Activated CD8-positive, alpha-beta memory T cell treated with anti-CD3 and anti-CD28 coated beads for 1 hour (primary cell): ENCODE measurements around the gene RBL1.
A peak's percentile ranks its signal among the peaks of the same experiment; 100 is the strongest.
"Not testable (repeated sequence)": the region's sequence is repeated elsewhere in the genome, so short reads cannot be mapped to it uniquely, and the experiment has no call there.

Experiments
- DNase-seq, 2 donors: peaks; one replicate each; pipeline ENCODE4 v3.0.0-alpha.2; 2020; ENCODE audit warnings: low read depth in 1 of 2; ENCODE audit errors: extremely low read depth in 1 of 2

RBL1 gene

GRCh38 chr20:36998652-36999051, 97.1 kb downstream of the RBL1 start:
- DNase-seq, result no peak

DNA sequence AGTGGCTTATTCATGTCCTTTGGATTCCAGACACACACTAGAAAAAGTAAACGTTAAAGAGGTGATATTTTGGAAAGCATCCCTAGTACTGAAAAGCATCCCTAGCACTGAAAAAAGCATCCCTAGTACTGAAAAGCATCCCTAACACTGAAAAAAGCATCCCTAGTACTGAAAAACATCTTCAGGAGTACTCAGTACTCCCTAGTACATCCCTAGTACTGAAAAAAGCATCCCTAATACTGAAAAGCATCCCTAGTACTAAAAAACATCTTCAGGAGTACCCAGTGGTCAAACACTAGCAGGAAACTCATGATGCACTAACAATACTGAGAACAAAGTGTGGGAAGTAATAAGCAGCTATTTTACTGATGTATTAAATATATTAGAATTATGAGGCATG, 98.7 kb downstream of the RBL1 start:
- DNase-seq, result no peak

DNA sequence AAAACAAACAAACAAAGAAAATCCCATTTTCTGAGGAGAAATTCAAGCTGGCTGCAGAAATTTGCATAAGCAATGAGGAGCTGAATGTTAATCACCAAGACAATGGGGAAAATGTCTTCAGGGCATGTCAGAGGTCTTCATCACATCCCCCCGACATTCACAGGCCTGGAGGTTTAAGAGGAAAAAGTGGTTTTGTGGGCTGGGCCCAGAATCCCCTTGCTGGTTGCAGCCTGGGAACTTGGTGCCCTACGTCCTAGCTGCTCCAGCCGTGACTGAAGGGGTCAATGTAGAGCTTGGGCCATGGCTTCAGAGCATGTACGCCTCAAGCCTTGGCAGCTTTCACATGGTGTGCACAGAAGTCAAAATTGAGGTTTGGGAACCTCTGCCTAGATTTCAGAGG, 101.6 kb downstream of the RBL1 start:
- not testable (repeated sequence) for DNase-seq

DNA sequence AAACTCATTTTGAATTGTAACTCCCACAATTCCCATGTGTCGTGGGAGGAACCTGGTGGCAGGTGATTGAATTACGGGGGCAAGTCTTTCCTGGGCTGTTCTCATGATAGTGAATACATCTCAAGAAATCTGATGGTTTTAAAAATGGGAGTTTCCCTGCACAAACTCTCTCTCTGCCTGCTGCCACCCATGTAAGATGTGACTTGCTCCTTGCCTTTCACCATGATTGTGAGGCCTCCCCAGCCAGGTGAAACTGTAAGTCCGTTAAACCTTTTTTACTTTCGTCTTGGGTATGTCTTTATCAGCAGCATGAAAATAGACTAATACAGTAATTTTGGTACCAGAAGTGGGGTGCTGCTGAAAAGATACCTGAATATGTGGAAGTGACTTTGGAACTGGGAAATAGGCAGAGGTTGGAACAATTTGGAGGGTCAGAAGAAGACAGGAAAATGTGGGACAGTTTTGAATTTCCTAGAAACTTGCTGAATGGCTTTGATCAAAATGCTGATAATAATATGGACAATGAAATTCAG, 102.9 kb downstream of the RBL1 start:
- DNase-seq, result no peak

- no peak for DNase-seq
Measured at GRCh38 chr20:36991703-36992102, 104.1 kb downstream of the RBL1 start.

DNA sequence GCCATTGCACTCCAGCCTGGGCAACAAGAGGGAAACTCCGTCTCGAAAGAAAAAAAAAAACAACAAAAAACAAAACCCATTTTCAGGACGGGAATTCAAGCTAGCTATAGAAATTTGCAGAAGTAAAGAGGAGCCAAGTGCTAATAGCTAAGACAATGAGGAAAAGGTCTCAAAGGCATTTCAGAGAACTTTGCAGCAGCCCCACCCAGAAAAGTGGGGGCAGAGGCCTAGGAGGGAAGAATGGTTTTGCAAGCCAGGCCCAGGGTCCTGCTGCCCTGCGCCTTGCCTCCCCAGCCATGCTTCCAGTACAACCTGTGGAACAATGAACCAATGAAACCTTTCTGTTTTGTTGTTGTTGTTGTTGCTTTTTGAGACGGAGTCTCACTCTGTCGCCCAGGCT, 106.0 kb downstream of the RBL1 start:
- no peak for DNase-seq

- DNase-seq, result no peak
Measured at GRCh38 chr20:36988494-36988966, 107.3 kb downstream of the RBL1 start.

DNA sequence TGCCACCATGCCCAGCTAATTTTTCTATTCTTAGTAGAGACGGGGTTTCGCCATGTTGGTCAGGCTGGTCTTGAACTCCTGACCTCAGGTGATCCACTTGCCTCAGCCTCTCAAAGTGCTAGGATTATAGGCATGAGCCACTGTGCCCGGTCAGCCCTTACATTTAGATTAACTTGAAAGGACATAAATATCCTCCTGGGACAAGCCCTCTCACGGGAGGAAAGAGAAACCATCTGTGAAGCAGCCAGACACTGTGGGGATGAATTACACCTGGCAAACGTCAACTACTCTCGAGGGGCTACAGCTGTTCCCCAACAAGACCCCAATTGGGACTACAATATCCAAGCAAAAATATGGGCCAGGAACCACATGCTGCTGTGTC, 111.5 kb downstream of the RBL1 start:
- no peak for DNase-seq

- peak in 1 of 2 donors; percentile 38 for DNase-seq
Measured at GRCh38 chr20:36975099-36975818, 120.5 kb downstream of the RBL1 start.

DNA sequence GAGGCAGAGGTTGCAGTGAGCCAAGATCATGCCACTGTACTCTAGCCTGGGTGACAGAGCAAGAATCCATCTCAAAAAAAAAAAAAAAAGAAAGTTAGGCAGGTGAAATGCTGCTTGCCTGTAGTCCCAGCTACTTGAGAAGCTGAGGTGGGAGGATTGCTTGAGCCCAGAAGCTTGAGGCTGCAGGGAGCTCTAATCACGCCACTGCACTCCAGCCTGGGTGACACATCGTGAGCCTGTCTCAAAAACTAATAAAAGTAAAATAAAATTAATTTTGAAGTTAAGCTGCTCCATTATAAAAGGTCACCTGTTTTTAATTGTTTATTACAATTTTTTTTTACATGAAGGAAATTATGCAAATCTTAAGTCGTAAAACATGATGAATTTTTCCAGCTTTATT, 121.1 kb downstream of the RBL1 start:
- no peak for DNase-seq

DNA sequence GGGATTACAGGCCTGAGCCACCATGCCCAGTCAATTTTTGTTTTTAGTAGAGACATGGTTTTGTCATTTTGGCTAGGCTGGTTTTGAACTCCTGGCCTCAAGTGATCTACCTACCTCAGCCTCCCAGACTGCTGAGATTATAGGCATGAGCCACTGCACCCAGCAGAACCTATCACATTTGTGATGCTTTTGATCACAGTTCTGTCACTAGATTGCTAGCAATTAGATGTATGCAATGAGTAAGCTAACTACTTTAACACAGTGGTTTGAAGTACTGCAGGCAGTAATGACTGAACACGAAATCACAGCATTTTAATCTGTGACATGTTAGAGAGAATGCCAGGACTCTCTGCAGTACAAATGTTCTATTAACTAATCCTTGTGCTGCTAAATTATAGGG, 124.7 kb downstream of the RBL1 start:
- DNase-seq, result no peak

DNA sequence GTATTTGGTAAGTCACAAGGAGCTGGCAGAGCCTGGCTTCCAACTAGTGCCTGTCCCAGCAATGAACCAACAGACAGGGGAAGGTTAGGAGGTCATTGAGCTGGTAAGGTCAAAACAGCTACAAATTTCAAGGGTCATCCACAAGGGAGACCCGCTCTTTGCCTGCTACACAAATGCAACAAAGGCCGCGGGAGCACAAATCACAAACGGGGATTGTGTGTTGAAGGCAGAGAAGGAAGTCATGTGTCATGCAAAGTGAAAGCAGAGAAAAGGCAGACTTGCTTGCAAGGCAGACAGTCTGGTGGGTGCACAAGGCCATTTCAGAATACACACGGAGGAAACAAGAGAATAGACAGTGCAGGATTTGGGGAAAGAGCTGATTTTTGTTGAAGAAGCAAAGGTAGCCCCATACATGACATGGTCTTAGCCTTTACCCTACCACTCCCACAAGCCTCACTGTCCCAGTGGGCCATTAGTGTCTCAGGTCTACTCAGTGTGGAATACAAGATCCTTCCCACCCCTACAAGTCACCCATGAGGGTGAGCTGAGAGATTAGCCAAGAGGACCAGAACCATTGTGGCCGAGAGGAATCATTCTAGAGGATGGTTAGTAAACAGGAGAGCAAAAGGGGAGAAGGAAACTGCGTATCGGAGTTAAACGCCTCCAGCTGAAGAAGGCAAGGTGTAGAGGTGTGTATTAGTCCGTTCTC, 126.2 kb downstream of the RBL1 start:
- no peak for DNase-seq

DNA sequence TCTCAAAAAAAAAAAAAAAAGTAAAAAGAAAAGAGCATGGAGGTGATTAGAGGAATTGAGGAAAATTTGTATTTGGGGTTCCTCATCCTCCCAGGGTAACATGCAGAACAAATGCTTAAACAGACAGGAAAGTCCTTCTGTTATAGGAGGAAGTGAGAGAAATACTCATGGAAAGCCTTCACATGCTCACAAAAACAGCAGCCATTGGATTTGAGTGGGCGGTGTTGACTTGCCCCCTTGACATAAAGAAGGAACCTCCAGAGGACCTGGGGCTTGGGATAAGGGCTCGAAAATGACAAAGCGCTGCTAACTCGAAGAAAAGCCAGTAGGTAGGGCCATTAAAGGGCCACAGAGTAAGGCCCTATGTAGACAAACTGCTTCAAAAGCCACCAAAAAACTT, 126.7 kb downstream of the RBL1 start:
- DNase-seq, result no peak

- no peak for DNase-seq
Measured at GRCh38 chr20:36967636-36968035, 128.2 kb downstream of the RBL1 start.

GRCh38 chr20:36966965-36967364, 128.8 kb downstream of the RBL1 start:
- not testable (repeated sequence) for DNase-seq

GRCh38 chr20:36962354-36962941, 133.3 kb downstream of the RBL1 start:
- not testable (repeated sequence) for DNase-seq

- no peak for DNase-seq
Measured at GRCh38 chr20:36959242-36959641, 136.6 kb downstream of the RBL1 start.

DNA sequence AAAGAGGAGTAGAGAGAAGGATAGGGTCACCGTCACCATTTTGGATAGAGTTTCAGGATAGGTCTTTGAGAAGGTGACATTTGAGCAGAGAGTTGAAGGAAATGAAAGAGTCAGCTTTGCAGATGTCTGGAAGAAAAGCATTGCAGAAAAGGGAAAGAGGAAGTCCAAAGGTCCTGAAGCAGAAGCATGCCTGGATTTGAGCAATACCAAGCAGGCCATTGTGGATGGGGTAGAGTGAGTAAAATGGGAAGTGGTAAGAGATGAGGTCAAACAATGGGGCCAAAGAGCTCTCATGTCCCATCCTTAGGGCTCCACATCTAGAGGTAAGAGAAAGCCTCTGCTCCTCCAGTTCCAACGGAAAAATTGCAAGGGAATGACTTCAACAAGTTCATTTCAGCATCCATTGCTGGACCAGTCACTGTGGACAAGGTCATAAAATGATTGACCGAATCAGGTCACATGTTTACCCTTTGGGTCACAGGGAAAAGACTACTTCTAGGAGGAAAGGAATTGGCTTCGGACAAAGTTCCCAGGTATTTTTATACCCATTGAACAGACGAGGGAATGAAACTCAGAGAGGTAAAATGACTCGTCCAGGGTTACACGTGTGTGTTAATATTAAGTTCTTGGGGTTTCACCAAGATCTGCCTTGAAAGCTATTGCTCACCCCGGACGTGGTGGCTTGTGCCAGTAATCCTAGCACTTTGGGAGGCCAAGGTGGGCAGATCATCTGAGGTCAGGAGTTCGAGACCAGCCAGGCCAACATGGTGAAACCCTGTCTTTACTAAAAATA, 137.7 kb downstream of the RBL1 start:
- DNase-seq, result no peak

DNA sequence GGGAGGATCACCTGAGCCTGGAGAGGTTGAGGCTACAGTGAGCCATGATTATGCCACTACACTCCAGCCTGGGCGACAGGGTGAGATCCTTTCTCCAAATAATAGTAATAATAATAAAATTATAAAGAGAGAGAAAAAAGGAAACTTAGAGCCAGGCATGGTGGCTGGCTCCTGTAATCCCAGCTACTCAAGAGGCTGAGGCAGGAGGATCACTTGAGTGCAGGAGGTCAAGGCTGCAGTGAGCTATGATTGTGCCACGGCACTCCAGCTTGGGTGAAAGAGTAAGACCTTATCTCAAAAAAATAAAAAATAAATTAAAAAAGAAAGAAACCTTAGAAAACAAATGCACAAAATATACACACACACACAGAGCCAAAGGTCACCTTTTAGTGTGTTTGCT, 139.1 kb downstream of the RBL1 start:
- no peak for DNase-seq

GRCh38 chr20:36956016-36956415, 139.8 kb downstream of the RBL1 start:
- no peak for DNase-seq
